Dermis microvascular lymphatic vessel endothelial cell (primary cell): ENCODE results near the gene ANKRD34C. TPM values are rescaled to one million over a fixed set of nuclear protein-coding genes. Genes with fewer than 3 reads are reported as not detected.

Experiments used
- DNase-seq, 2 donors: peaks; one replicate each; pipeline versions ENCODE4 v3.0.0 to v3.0.0-alpha.2; 2010; ENCODE audit warnings: low read depth in 2 of 2
- total RNA-seq: library from RNA; depleted of rRNA; stranded (reverse); fragments of >200 nt; gene quantifications from 2 replicates; pipeline ENCODE4 v1.2.1, GENCODE V29; 2014

Gene ANKRD34C
- total RNA-seq, result not detected in 2 replicates

- no peak for DNase-seq
Measured at GRCh38 chr15:79282371-79283251, at the start of gene ANKRD34C. ANKRD34C (plus strand) TSS chr15:79282722; CDS start chr15:79293285, 10,563 bp downstream.

GRCh38 chr15:79233236-79233635 is 49.3 kb upstream of the ANKRD34C start:
- no peak for DNase-seq

GRCh38 chr15:79240036-79240435 is 42.5 kb upstream of the ANKRD34C start:
- no peak for DNase-seq

- no peak for DNase-seq
Measured at GRCh38 chr15:79243723-79244122, 38.8 kb upstream of the ANKRD34C start.

GRCh38 chr15:79244876-79245275 is 37.6 kb upstream of the ANKRD34C start:
- DNase-seq, result no peak

- DNase-seq, result no peak
Measured at GRCh38 chr15:79248183-79248582, 34.3 kb upstream of the ANKRD34C start.

- DNase-seq, result no peak
Measured at GRCh38 chr15:79257454-79257853, 25.1 kb upstream of the ANKRD34C start.

GRCh38 chr15:79261836-79262235 is 20.7 kb upstream of the ANKRD34C start:
- DNase-seq, result no peak

- no peak for DNase-seq
Measured at GRCh38 chr15:79265167-79265566, 17.4 kb upstream of the ANKRD34C start.

- DNase-seq, result no peak
Measured at GRCh38 chr15:79265987-79266579, 16.4 kb upstream of the ANKRD34C start.

- peak; percentile 5 to 46 for DNase-seq
Measured at GRCh38 chr15:79283252-79284048, 928 bp downstream of the ANKRD34C start.

GRCh38 chr15:79290642-79291275 is 8.2 kb downstream of the ANKRD34C start:
- no peak for DNase-seq

GRCh38 chr15:79292011-79292410 is 9.5 kb downstream of the ANKRD34C start:
- no peak for DNase-seq

GRCh38 chr15:79294075-79294474 is 11.6 kb downstream of the ANKRD34C start:
- no peak for DNase-seq

- no peak for DNase-seq
Measured at GRCh38 chr15:79296583-79296982, 14.1 kb downstream of the ANKRD34C start.

- DNase-seq, result no peak
Measured at GRCh38 chr15:79299126-79299840, 16.8 kb downstream of the ANKRD34C start.

GRCh38 chr15:79299841-79300235 is 17.3 kb downstream of the ANKRD34C start:
- DNase-seq, result no peak

GRCh38 chr15:79307251-79307650 is 24.7 kb downstream of the ANKRD34C start:
- DNase-seq, result no peak

- no peak for DNase-seq
Measured at GRCh38 chr15:79308874-79309273, 26.4 kb downstream of the ANKRD34C start.

GRCh38 chr15:79310612-79310984 is 28.1 kb downstream of the ANKRD34C start:
- no peak for DNase-seq
